NT2/D1 (cell line): Measurements from ENCODE around the gene KCNJ2.

ENCODE experiments used
- YY1 ChIP-seq: IDR thresholded peaks from 2 replicates; pipeline ENCODE4 v1.6.1; 2011; ENCODE audit not compliant: insufficient read length, insufficient read depth
- ZNF274 ChIP-seq: IDR thresholded peaks from 2 replicates; pipeline ENCODE4 v1.6.1; 2011; ENCODE audit warnings: mild to moderate bottlenecking, low read depth, low read length

DNA sequence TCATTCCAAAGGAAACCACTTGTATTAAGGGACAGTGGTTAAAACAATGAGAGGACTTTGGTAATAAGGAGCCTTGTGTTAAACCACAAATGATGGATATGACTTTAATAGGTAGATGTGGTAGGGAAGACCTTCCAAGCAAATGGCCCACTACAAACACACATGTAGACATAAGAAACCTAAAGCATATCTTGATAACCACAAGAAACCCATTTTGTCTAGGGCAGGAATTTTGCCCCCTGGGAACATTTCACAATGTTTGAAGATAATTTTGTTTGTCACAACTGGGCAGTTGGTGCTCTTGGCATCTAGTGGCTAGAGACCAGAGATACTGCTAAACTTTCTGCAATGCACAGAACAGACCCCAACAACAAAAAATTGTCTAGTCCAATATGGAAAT is 25.8 kb downstream of the KCNJ2 start:
- TF ChIP-seq YY1 (no peak), ZNF274 (no peak)
